IMR-90 (cell line): ENCODE data around the gene OR3A3. TPM values are rescaled to one million over a fixed set of nuclear protein-coding genes. Genes with fewer than 3 reads are reported as not detected.

ENCODE experiments used
- ATAC-seq: fragments of 200-7000 bp; cut with Tn5 transposase; 2 replicates; pipeline ENCODE4 v1.9.1; 2020; ENCODE audit warnings: low read depth, mild to moderate bottlenecking, moderate library complexity
- BruUV-seq: library from RNA; stranded (reverse); fragments of 400-500 nt; replicated peaks from 2 replicates; lab custom pipeline; 2021; lab: Mats Ljungman, UMichigan
- CTCF ChIA-PET: fragments of 300-600 bp; formaldehyde crosslinking; extraction: SDS; loops from one replicate; lab custom pipeline; 2021; ENCODE audit warnings: antibody characterized with exemption; lab: Yijun Ruan, JAX
- POLR2A ChIA-PET: fragments of 300-600 bp; sonication (Branson Sonifier 250); formaldehyde crosslinking; loops from one replicate; lab custom pipeline; 2022; ENCODE audit warnings: antibody characterized with exemption; ENCODE audit not compliant: unreplicated experiment; lab: Charles Lee
- DNase-seq: peaks from one replicate; pipeline ENCODE4 v3.0.0; 2013
- H2AFZ ChIP-seq: replicated peaks from 2 replicates; pipeline ENCODE3; 2013; ENCODE audit warnings: low read length, mild to moderate bottlenecking; ENCODE audit not compliant: poor library complexity
- H2AK5ac ChIP-seq: 2 replicates; pipeline ENCODE4 v1.6.1; 2013; ENCODE audit warnings: low read depth, low read length, inconsistent platforms
- H2AK9ac ChIP-seq: replicated peaks from 2 replicates; pipeline ENCODE3; 2013; ENCODE audit warnings: mild to moderate bottlenecking, low read depth, low read length, moderate library complexity; ENCODE audit not compliant: poor library complexity
- H2BK120ac ChIP-seq: 2 replicates; pipeline ENCODE4 v1.6.1; 2013; ENCODE audit warnings: low read depth, low read length, inconsistent platforms
- H2BK15ac ChIP-seq: 3 replicates; pipeline ENCODE4 v1.6.1; 2013; ENCODE audit warnings: low read depth, low read length, inconsistent platforms
- H2BK20ac ChIP-seq: 2 replicates; pipeline ENCODE4 v1.6.1; 2013; ENCODE audit warnings: low read depth, mild to moderate bottlenecking, inconsistent platforms, low read length, moderate library complexity
- H2BK5ac ChIP-seq: 2 replicates; pipeline ENCODE4 v1.6.1; 2013; ENCODE audit warnings: mild to moderate bottlenecking, low read depth, low read length, inconsistent platforms; ENCODE audit not compliant: poor library complexity, severe bottlenecking
- H3K14ac ChIP-seq: replicated peaks from 2 replicates; pipeline ENCODE4 v1.6.1; 2013; ENCODE audit warnings: low read depth, low read length, inconsistent platforms
- H3K18ac ChIP-seq: 2 replicates; pipeline ENCODE4 v1.6.1; 2013; ENCODE audit warnings: low read depth, low read length, control low read depth
- H3K23ac ChIP-seq: 2 replicates; pipeline ENCODE4 v1.6.1; 2013; ENCODE audit warnings: low read depth, low read length, inconsistent platforms
- H3K27ac ChIP-seq: 2 replicates; pipeline ENCODE4 v1.5.1; 2013; ENCODE audit warnings: mild to moderate bottlenecking, control low read depth, low read length; ENCODE audit not compliant: insufficient read depth
- H3K27me3 ChIP-seq: 2 replicates; pipeline ENCODE4 v1.6.1; 2013; ENCODE audit warnings: low read length; ENCODE audit not compliant: control insufficient read depth, insufficient read depth
- H3K36me3 ChIP-seq: 2 replicates; pipeline ENCODE4 v1.6.1; 2013; ENCODE audit warnings: low read length, mixed read lengths; ENCODE audit not compliant: control insufficient read depth, insufficient read depth
- H3K4ac ChIP-seq: 2 replicates; pipeline ENCODE4 v1.6.1; 2013; ENCODE audit warnings: low read depth, low read length, inconsistent platforms
- H3K4me1 ChIP-seq: 2 replicates; pipeline ENCODE4 v1.6.1; 2013; ENCODE audit warnings: low read length, mixed read lengths; ENCODE audit not compliant: control insufficient read depth, insufficient read depth
- H3K4me2 ChIP-seq: 2 replicates; pipeline ENCODE4 v1.6.1; 2013; ENCODE audit warnings: low read depth, mild to moderate bottlenecking, control low read depth, low read length, moderate library complexity
- H3K4me3 ChIP-seq: 2 replicates; pipeline ENCODE4 v1.5.1; 2013; ENCODE audit warnings: low read depth, mild to moderate bottlenecking, control low read depth, low read length, moderate library complexity; ENCODE audit not compliant: insufficient read depth
- H3K56ac ChIP-seq: 2 replicates; pipeline ENCODE4 v1.6.1; 2013; ENCODE audit warnings: low read length, inconsistent platforms; ENCODE audit not compliant: insufficient read depth; ENCODE audit errors: extremely low read depth
- H3K79me1 ChIP-seq, 2 experiments: 2 replicates each; pipeline ENCODE4 v1.6.1; 2013; ENCODE audit warnings: low read length in 2 of 2, inconsistent platforms in 1 of 2, low read depth in 1 of 2
- H3K9ac ChIP-seq: 2 replicates; pipeline ENCODE4 v1.6.1; 2013; ENCODE audit warnings: low read depth, low read length, control low read depth
- H3K9me1 ChIP-seq: 2 replicates; pipeline ENCODE4 v1.6.1; 2013; ENCODE audit warnings: low read length, inconsistent platforms; ENCODE audit not compliant: insufficient read depth
- H3K9me3 ChIP-seq: 2 replicates; pipeline ENCODE4 v1.6.1; 2013; ENCODE audit warnings: low read length; ENCODE audit not compliant: control insufficient read depth, insufficient read depth
- H4K20me1 ChIP-seq: 2 replicates; pipeline ENCODE4 v1.6.1; 2013; ENCODE audit warnings: low read length, inconsistent platforms; ENCODE audit not compliant: insufficient read depth
- H4K5ac ChIP-seq: 2 replicates; pipeline ENCODE4 v1.6.1; 2013; ENCODE audit warnings: mild to moderate bottlenecking, low read depth, low read length, control low read depth
- H4K8ac ChIP-seq, 2 experiments: 2 replicates each; pipeline ENCODE4 v1.6.1; 2013; ENCODE audit warnings: low read depth in 2 of 2, low read length in 2 of 2, control low read depth in 1 of 2, inconsistent platforms in 1 of 2
- H4K91ac ChIP-seq: 2 replicates; pipeline ENCODE4 v1.6.1; 2013; ENCODE audit warnings: low read depth, low read length, inconsistent platforms; ENCODE audit not compliant: insufficient read depth
- BHLHE40 ChIP-seq: fragments of 150-350 bp; IDR thresholded peaks from 2 replicates; pipeline ENCODE4 v1.6.1; 2016; ENCODE audit warnings: mild to moderate bottlenecking, low read depth, low read length
- CEBPB ChIP-seq: IDR thresholded peaks from 2 replicates; pipeline ENCODE4 v1.6.1; 2012; ENCODE audit warnings: low read depth, low read length, improper control_type of control experiment
- CHD1 ChIP-seq: IDR thresholded peaks from 2 replicates; pipeline ENCODE4 v1.6.1; 2012; ENCODE audit warnings: low read depth, low read length, improper control_type of control experiment
- CTCF ChIP-seq: conservative IDR thresholded peaks from 2 replicates; pipeline ENCODE4 v1.5.1; 2012; ENCODE audit warnings: mild to moderate bottlenecking, low read depth, low read length, improper control_type of control experiment
- FOS ChIP-seq: fragments of 150-350 bp; IDR thresholded peaks from 2 replicates; pipeline ENCODE4 v1.6.1; 2016; ENCODE audit warnings: low read depth, low read length
- MAFK ChIP-seq: IDR thresholded peaks from 2 replicates; pipeline ENCODE4 v1.6.1; 2012; ENCODE audit warnings: low read depth, low read length, improper control_type of control experiment
- MAZ ChIP-seq: IDR thresholded peaks from 2 replicates; pipeline ENCODE4 v1.6.1; 2012; ENCODE audit warnings: low read depth, mild to moderate bottlenecking, low read length, improper control_type of control experiment, moderate library complexity, borderline replicate concordance
- MXI1 ChIP-seq: IDR thresholded peaks from 2 replicates; pipeline ENCODE4 v1.6.1; 2012; ENCODE audit warnings: low read depth, mild to moderate bottlenecking, low read length, moderate library complexity, borderline replicate concordance
- NFE2L2 ChIP-seq: fragments of 150-350 bp; IDR thresholded peaks from 2 replicates; pipeline ENCODE4 v1.6.1; 2016; ENCODE audit warnings: low read depth, mild to moderate bottlenecking, low read length
- POLR2A ChIP-seq: IDR thresholded peaks from 2 replicates; pipeline ENCODE4 v1.6.1; 2012; ENCODE audit warnings: mild to moderate bottlenecking, low read depth, low read length
- RAD21 ChIP-seq: IDR thresholded peaks from 2 replicates; pipeline ENCODE4 v1.6.1; 2012; ENCODE audit warnings: low read length, improper control_type of control experiment
- RCOR1 ChIP-seq: IDR thresholded peaks from 2 replicates; pipeline ENCODE4 v1.6.1; 2012; ENCODE audit warnings: mild to moderate bottlenecking, low read length, improper control_type of control experiment; ENCODE audit not compliant: insufficient replicate concordance
- RFX5 ChIP-seq: IDR thresholded peaks from 2 replicates; pipeline ENCODE4 v1.8.0; 2012; ENCODE audit warnings: low read depth, mild to moderate bottlenecking, low read length, moderate library complexity
- SMC3 ChIP-seq: fragments of 150-350 bp; IDR thresholded peaks from 2 replicates; pipeline ENCODE4 v1.6.1; 2016; ENCODE audit warnings: low read depth, mild to moderate bottlenecking, antibody characterized with exemption, low read length, moderate library complexity
- USF2 ChIP-seq: fragments of 150-350 bp; IDR thresholded peaks from 2 replicates; pipeline ENCODE4 v1.6.1; 2017; ENCODE audit warnings: mild to moderate bottlenecking, antibody characterized with exemption, low read length, low read depth
- WGBS, 2 experiments: methylation state at CpG; one replicate each; pipeline versions ENCODE4 v1.1.5 to v1.1.7; 2013; ENCODE audit warnings: missing lambda C conversion rate in 2 of 2; ENCODE audit not compliant: insufficient read length in 1 of 2; ENCODE audit errors: extremely low coverage in 2 of 2; 5-methylcytosine and 5-hydroxymethylcytosine counted together
- dilution Hi-C: fragments of 300-500 bp; cut with HindIII; formaldehyde crosslinking; loops from one replicate; pipeline ENCODE4 v1.14.3; 2018; ENCODE audit warnings: low sequenced_read_pairs; ENCODE audit not compliant: unreplicated experiment
- in situ Hi-C: fragments of 300-500 bp; cut with MboI; formaldehyde crosslinking; loops from 3 replicates; pipeline ENCODE4 v1.14.3; 2019; ENCODE audit warnings: low sequenced_read_pairs, inconsistent platforms, mixed read lengths
- intact Hi-C: fragments of 100-400 bp; cut with micrococcal nuclease; formaldehyde crosslinking; loops from 2 replicates; pipeline ENCODE4 v1.10.0; 2022
- polyA plus RNA-seq, 3 experiments: library from polyadenylated mRNA; depleted of rRNA; stranded (reverse); fragments of >200 nt; gene quantifications; 2 replicates each; pipeline ENCODE4 v1.2.3, GENCODE V29; 2012; ENCODE audit warnings: low replicate concordance in 1 of 3
- total RNA-seq: library from RNA; depleted of rRNA; stranded (reverse); fragments of >200 nt; gene quantifications from 2 replicates; pipeline ENCODE4 v1.2.3, GENCODE V29; 2012
- TF ChIP-seq, protein P1 (sequence below): fragments of 150-350 bp; IDR thresholded peaks from 2 replicates; pipeline ENCODE4 v1.6.1; 2016; ENCODE audit warnings: low read depth, mild to moderate bottlenecking, low read length, moderate library complexity, borderline replicate concordance

Gene OR3A3
- total and polyA plus RNA-seq, 2 of the 4 experiments (the other 2 are of a cell fraction) = not detected

- Histone ChIP-seq H3K9me3 (peaks cover 3% of the 10 kb centered on the region; the same call in 1 of the 2 replicates), H2AK9ac (no peak overlapping the region), H3K27me3 (no peaks in the 10 kb centered on the region), H3K4ac (no peak overlapping the region), H2BK20ac (no peak overlapping the region), H3K9me1 (no peaks in the 10 kb centered on the region), H3K4me3 (no peak overlapping the region), H3K14ac (no peak overlapping the region), H4K91ac (no peak overlapping the region), H3K4me2 (no peak overlapping the region), H3K36me3 (no peaks in the 10 kb centered on the region), H2BK120ac (no peak overlapping the region), H3K4me1 (no peaks in the 10 kb centered on the region), H2BK5ac (no peak overlapping the region), H4K5ac (no peak overlapping the region), H2AFZ (no peak overlapping the region), H4K8ac (no peak overlapping the region), H3K27ac (no peak overlapping the region), H3K18ac (no peak overlapping the region), H2AK5ac (no peak overlapping the region), H3K23ac (no peak overlapping the region), H3K9ac (no peak overlapping the region), H4K20me1 (no peaks in the 10 kb centered on the region), H3K56ac (no peak overlapping the region), H3K79me1 (no peaks in the 10 kb centered on the region), H2BK15ac (no peak overlapping the region)
- no peak for DNase-seq
- WGBS, 2 experiments = no CpG with 5 or more reads among the region's 2 CpGs
- POLR2A ChIA-PET = no interaction called here
- in situ Hi-C loops = no loop called here
- dilution Hi-C loops = no loop called here
- CTCF ChIA-PET = no interaction called here
- no peak for TF ChIP-seq POLR2A
- TF ChIP-seq BHLHE40 = no peak
- TF ChIP-seq CHD1 = no peak
- no peak for TF ChIP-seq CTCF
- no peak for TF ChIP-seq FOS
- no peak for TF ChIP-seq SMC3
- TF ChIP-seq MAFK = no peak
- TF ChIP-seq RFX5 = no peak
- no peak for TF ChIP-seq MXI1
- TF ChIP-seq, protein P1, sequence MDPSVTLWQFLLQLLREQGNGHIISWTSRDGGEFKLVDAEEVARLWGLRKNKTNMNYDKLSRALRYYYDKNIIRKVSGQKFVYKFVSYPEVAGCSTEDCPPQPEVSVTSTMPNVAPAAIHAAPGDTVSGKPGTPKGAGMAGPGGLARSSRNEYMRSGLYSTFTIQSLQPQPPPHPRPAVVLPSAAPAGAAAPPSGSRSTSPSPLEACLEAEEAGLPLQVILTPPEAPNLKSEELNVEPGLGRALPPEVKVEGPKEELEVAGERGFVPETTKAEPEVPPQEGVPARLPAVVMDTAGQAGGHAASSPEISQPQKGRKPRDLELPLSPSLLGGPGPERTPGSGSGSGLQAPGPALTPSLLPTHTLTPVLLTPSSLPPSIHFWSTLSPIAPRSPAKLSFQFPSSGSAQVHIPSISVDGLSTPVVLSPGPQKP = no peak
- TF ChIP-seq MAZ = no peak
- no peak for TF ChIP-seq RAD21
- no peak for TF ChIP-seq USF2
- TF ChIP-seq RCOR1 = no peak
- no peak for TF ChIP-seq NFE2L2
- no peak for TF ChIP-seq CEBPB
- no TSS peak for BruUV-seq
- ATAC-seq = no peak
- intact Hi-C loops = no loop called here
These were observed 29.3 kb downstream of the OR3A3 start for GRCh38 chr17:3440451-3440850.
